Upper lobe of right lung (tissue), 1 donor: ENCODE measurements around the gene NPTN. TPM values are rescaled to one million over a fixed set of nuclear protein-coding genes. Genes with fewer than 3 reads are reported as not detected.

Experiments used
- ATAC-seq: fragments of 200-7000 bp; cut with Tn5 transposase; one replicate; pipeline ENCODE4 v1.9.1; 2020; ENCODE audit warnings: mild to moderate bottlenecking, moderate library complexity
- DNase-seq: peaks from one replicate; pipeline ENCODE4 v3.0.0-alpha.2; 2020
- H3K27ac ChIP-seq: fragments of 200-600 bp; one replicate; pipeline ENCODE4 v1.8.0; 2022
- H3K27me3 ChIP-seq: fragments of 200-600 bp; one replicate; pipeline ENCODE4 v1.8.0; 2022; ENCODE audit warnings: mild to moderate bottlenecking
- H3K36me3 ChIP-seq: fragments of 200-600 bp; one replicate; pipeline ENCODE4 v1.8.0; 2022
- H3K4me1 ChIP-seq: fragments of 200-600 bp; one replicate; pipeline ENCODE4 v1.8.0; 2022
- H3K4me3 ChIP-seq: fragments of 200-600 bp; one replicate; pipeline ENCODE4 v1.8.0; 2022; ENCODE audit warnings: mild to moderate bottlenecking
- H3K9me3 ChIP-seq: fragments of 200-600 bp; one replicate; pipeline ENCODE4 v1.8.0; 2022
- CTCF ChIP-seq: fragments of 200-600 bp; IDR thresholded peaks from one replicate; pipeline ENCODE4 v1.8.0; 2022; ENCODE audit warnings: antibody characterized with exemption
- intact Hi-C: fragments of 100-400 bp; cut with DNase I; formaldehyde crosslinking; loops from one replicate; pipeline ENCODE4 v1.11.0; 2022
- total RNA-seq: library from RNA; stranded (reverse); fragmentation: NEBNext Ultra II Directional; extraction: Animal tissue kit (Norgen Biotek cat#: 25700); gene quantifications from one replicate; pipeline ENCODE4 v1.2.1, GENCODE V29; 2021
- donor health status: DM: no; HTN: yes; CAD: no; lungs with severe emphysema.

NPTN gene
- total RNA-seq, 1 donor from 2014 or later = 131 TPM

- Histone ChIP-seq H3K4me1 (peaks cover 3% of the 10 kb centered on the region), H3K27me3 (peaks cover 14% of the 10 kb centered on the region), H3K27ac (no peak overlapping the region), H3K9me3 (no peaks in the 10 kb centered on the region), H3K4me3 (no peak overlapping the region), H3K36me3 (no peaks in the 10 kb centered on the region)
- ATAC-seq (no peak), DNase-seq (no peak)
- intact Hi-C loops = no loop called here
- TF ChIP-seq CTCF = no peak
Measured at GRCh38 chr15:73674587-73674986, 41.4 kb upstream of the NPTN start.

DNA sequence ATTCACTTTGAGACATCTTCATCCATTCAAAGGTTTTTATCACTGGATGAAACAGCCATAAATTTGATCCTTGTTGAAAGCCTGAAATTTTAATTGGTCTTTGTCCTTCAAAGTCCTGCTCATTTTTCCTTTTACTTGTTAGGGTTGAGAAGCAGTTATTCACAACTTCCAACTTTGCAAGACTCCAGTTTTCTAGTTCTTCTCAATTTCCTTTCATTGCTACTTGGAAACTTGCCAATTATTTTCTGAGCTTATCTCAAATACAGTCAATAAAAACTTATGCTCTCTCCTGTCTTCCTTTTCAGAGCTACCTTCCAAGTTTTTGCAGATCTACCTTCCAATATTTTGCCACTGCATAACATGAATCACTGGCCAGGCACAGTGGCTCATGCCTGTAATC, 27.3 kb upstream of the NPTN start:
- peaks cover 5% of the 10 kb centered on the region for H3K27me3 ChIP-seq
- no peak overlapping the region for H3K4me3 ChIP-seq
- ATAC-seq (no peak), DNase-seq (no peak)
- no peak overlapping the region for H3K27ac ChIP-seq
- intact Hi-C loops = no loop called here
- no peaks in the 10 kb centered on the region for H3K9me3 ChIP-seq
- H3K4me1 ChIP-seq = no peaks in the 10 kb centered on the region
- H3K36me3 ChIP-seq = no peaks in the 10 kb centered on the region
- TF ChIP-seq CTCF = no peak

- H3K9me3 ChIP-seq = no peaks in the 10 kb centered on the region
- peaks cover 5% of the 10 kb centered on the region for H3K27me3 ChIP-seq
- H3K27ac ChIP-seq = no peak overlapping the region
- no peak for ATAC-seq
- no peak overlapping the region for H3K4me3 ChIP-seq
- no peaks in the 10 kb centered on the region for H3K4me1 ChIP-seq
- intact Hi-C loops = no loop called here
- H3K36me3 ChIP-seq = no peaks in the 10 kb centered on the region
- DNase-seq = no peak
- TF ChIP-seq CTCF = no peak
Measured at GRCh38 chr15:73658645-73659044, 25.5 kb upstream of the NPTN start.

GRCh38 chr15:73655724-73656123, 22.5 kb upstream of the NPTN start:
- no peak overlapping the region for H3K27ac ChIP-seq
- H3K4me1 ChIP-seq = no peaks in the 10 kb centered on the region
- H3K36me3 ChIP-seq = no peaks in the 10 kb centered on the region
- no peaks in the 10 kb centered on the region for H3K9me3 ChIP-seq
- TF ChIP-seq CTCF = no peak
- DNase-seq (no peak), ATAC-seq (no peak)
- peaks cover 5% of the 10 kb centered on the region for H3K27me3 ChIP-seq
- no peak overlapping the region for H3K4me3 ChIP-seq
- intact Hi-C loops = no loop called here

GRCh38 chr15:73654659-73655058, 21.5 kb upstream of the NPTN start:
- intact Hi-C loops = no loop called here
- Histone ChIP-seq H3K27ac (no peak overlapping the region), H3K9me3 (no peaks in the 10 kb centered on the region), H3K27me3 (peaks cover 5% of the 10 kb centered on the region), H3K36me3 (no peaks in the 10 kb centered on the region), H3K4me3 (no peak overlapping the region), H3K4me1 (no peaks in the 10 kb centered on the region)
- DNase-seq (no peak), ATAC-seq (no peak)
- no peak for TF ChIP-seq CTCF

DNA sequence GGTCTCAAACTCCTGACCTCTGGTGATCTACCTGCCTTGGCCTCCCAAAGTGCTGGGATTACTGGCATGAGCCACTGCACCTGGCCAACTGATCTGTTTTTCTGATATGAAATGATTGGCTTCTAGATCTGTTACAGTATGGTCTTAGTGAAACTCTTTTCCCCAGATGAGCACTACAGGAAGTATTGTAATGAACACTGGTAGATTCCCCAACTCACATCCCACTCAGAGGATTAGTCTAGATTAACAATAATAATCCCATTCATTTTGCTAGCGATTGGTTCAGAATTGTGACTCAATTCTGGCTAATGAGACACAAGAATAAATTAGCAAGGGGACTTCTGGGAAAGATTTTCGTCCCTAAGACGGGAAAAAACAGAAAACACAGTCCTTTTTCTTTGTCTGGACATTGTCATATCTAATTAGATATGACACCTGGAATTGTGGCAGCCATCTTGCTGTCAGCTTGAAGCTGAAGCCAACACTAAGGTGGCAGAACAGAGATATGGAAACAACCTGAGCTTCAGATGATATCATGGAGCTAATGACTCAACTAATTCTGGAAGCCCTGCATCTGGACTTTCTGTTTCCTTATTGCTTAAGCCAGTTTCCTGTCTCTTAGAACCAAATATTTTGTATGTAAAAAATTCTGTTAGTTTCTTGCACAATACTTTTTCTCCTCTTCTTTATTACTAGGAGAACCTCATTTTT, 17.4 kb upstream of the NPTN start:
- Histone ChIP-seq H3K27me3 (no peaks in the 10 kb centered on the region), H3K9me3 (no peaks in the 10 kb centered on the region), H3K27ac (no peak overlapping the region), H3K4me1 (no peaks in the 10 kb centered on the region), H3K36me3 (no peaks in the 10 kb centered on the region), H3K4me3 (no peak overlapping the region)
- DNase-seq = no peak
- intact Hi-C loops = no loop called here
- ATAC-seq = no peak
- TF ChIP-seq CTCF = no peak
